ENCODE data around the gene SCIN.

Gene SCIN

DNA sequence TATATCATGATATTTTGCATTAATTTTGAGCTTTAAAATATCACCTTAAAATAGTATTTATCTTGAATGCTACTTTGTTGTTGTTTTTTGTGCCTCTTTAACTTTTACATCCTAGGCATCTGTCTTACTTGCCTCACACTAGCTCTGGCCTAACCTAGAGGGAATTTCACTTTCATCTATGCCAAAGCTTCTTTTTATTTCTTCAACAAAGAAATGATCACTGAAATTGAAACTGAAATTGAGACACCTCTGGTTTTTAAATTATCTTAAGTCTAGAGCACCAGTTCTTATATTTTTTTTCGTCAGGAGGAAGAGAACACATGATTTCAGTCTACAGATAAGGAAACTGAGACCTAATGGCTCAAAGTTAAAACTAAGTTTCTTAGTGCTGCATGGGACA is 3.5 kb upstream of the SCIN start:
- Histone ChIP-seq H3K4me3 (ENCODE audit: low read depth, low read length) (no peak overlapping the region), H3K9me3 (ENCODE audit: control insufficient read depth, insufficient read depth, low read length) (no peaks in the 10 kb centered on the region), H3K27ac (ENCODE audit: low read depth, low read length) (no peak overlapping the region), H3K27me3 (ENCODE audit: control insufficient read depth, insufficient read depth, low read length) (peaks cover 35% of the 10 kb centered on the region), H3K36me3 (ENCODE audit: control insufficient read depth, insufficient read depth, low read length) (no peaks in the 10 kb centered on the region), H3K9ac (ENCODE audit: low read depth, low read length) (no peak overlapping the region), H3K4me1 (ENCODE audit: control insufficient read depth, insufficient read depth, low read length) (peaks cover 17% of the 10 kb centered on the region)

DNA sequence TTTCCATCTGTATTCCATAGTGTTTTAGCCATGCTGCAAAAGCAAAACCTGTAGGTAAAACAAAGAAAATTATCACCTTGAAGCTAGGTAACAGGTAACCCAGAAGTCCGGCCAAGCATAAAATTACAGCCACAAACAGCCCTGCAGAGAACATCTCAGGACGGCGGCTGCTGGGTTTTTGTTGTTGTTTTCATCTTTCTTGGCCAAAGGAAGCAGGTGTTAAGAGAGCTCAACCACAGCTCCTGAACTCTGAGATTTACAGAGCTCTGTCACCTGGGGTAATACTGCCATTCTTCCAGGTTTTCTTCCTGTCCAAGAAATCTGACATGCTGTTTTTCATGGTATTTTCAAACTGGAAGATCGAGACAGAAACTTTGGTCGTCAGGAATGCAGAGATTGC is 847 bp upstream of the SCIN start:
- no peak overlapping the region for H3K9ac ChIP-seq (ENCODE audit: low read depth, low read length)
- peak overlapping the region; percentile 52; the same call in 1 of the 2 replicates for H3K4me3 ChIP-seq (ENCODE audit: low read depth, low read length)
- no peak overlapping the region for H3K27ac ChIP-seq (ENCODE audit: low read depth, low read length)
- H3K36me3 ChIP-seq (ENCODE audit: control insufficient read depth, insufficient read depth, low read length), result no peaks in the 10 kb centered on the region
- peaks cover 16% of the 10 kb centered on the region for H3K4me1 ChIP-seq (ENCODE audit: control insufficient read depth, insufficient read depth, low read length)
- peaks cover 52% of the 10 kb centered on the region for H3K27me3 ChIP-seq (ENCODE audit: control insufficient read depth, insufficient read depth, low read length)
- H3K9me3 ChIP-seq (ENCODE audit: control insufficient read depth, insufficient read depth, low read length), result no peaks in the 10 kb centered on the region

DNA sequence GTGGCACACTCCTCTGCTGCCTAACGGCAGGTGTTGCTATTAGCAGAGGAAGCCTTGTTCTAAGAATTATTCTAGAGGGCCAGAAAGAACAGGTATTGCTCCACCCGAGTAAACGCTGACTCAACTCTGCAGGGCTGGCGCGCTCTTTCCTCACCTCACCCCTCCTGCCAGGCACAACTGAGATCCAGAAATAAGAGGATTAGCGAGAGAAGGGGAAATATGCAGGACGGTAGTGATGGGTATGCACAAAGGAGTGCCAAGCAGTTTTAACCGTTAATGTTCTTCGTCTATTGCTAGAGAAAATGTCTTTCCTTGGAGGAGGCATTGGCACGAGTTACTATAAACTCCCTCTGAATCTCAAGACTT is 369 bp upstream of the SCIN start:
- peaks cover 14% of the 10 kb centered on the region; the same call in 1 of the 2 replicates for H3K4me1 ChIP-seq (ENCODE audit: control insufficient read depth, insufficient read depth, low read length)
- H3K36me3 ChIP-seq (ENCODE audit: control insufficient read depth, insufficient read depth, low read length), result no peaks in the 10 kb centered on the region
- H3K9ac ChIP-seq (ENCODE audit: low read depth, low read length), result no peak overlapping the region
- H3K4me3 ChIP-seq (ENCODE audit: low read depth, low read length), result peak overlapping the region; percentile 52
- no peak overlapping the region for H3K27ac ChIP-seq (ENCODE audit: low read depth, low read length)
- peaks cover 52% of the 10 kb centered on the region for H3K27me3 ChIP-seq (ENCODE audit: control insufficient read depth, insufficient read depth, low read length)
- no peaks in the 10 kb centered on the region for H3K9me3 ChIP-seq (ENCODE audit: control insufficient read depth, insufficient read depth, low read length)

DNA sequence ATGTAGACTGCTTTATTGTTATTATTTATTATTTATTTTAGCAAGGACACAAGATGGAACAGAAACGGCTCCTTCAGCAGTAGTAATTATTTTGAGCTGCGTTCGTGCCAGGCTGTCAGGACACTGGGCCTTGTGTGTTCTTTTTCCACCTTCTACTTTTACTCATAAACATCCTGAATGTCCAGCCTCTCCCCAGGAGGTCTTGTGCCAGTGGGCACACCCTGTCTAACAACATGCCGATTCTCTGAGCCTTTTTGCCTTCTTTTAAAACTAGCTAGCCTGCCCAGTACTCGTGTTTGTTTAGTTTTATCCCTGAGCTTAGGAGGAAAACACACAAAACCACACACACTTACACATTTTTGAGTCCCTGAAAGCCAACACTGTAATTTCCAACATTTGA is 1.2 kb downstream of the SCIN start:
- Histone ChIP-seq H3K9ac (ENCODE audit: low read depth, low read length) (no peak overlapping the region), H3K9me3 (ENCODE audit: control insufficient read depth, insufficient read depth, low read length) (no peaks in the 10 kb centered on the region), H3K27ac (ENCODE audit: low read depth, low read length) (no peak overlapping the region), H3K27me3 (ENCODE audit: control insufficient read depth, insufficient read depth, low read length) (peaks cover 52% of the 10 kb centered on the region), H3K4me1 (ENCODE audit: control insufficient read depth, insufficient read depth, low read length) (peaks cover 14% of the 10 kb centered on the region; the same call in 1 of the 2 replicates), H3K4me3 (ENCODE audit: low read depth, low read length) (no peak overlapping the region), H3K36me3 (ENCODE audit: control insufficient read depth, insufficient read depth, low read length) (no peaks in the 10 kb centered on the region)

DNA sequence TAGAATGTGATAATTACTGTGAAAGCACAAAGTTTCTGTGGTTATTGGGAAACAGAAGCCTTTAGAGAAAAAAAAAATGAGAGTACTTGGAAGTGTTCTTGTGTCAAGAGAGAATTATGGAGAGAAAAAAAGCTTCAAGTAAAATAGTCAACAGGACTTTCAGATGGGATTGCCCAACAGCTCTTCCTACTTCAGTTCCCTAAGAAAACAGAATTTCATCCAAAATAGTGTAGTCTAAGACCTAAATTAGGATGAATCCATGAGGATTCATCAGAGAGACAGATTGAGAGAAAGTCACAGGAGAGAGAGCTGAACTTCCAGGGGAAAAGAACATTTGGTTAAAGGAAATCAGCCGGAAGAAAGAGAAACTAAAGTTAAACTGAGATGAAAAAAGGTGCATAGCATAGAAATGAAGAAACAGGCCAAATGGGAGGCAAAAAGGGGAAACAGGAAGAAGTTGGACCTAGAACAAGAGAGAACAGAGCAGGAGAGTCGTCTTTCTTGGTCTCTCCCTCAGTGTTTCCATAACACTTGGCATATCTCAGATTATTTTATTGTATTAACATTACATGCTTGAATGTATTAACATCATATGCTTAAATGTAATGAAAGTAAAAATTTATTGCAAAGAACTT is 2.5 kb downstream of the SCIN start:
- no peak overlapping the region for H3K9ac ChIP-seq (ENCODE audit: low read depth, low read length)

DNA sequence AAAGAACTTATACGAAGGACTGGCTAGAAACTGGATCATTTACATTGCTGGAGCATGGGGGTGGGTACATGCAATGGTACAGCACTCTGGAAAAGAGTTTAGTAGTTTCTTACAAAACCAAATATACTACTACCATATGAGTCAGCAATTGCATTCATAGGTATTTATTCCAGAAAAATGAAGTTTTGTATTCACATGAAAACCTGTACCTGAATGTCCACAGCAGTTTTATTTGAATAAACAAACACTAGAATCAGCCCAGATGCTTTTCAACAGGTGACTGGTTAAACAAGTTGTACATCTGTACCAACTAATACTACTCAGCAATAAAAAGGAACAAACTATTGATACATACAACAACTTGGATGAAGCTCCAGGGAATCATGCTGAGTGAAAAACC is 3.4 kb downstream of the SCIN start:
- H3K27ac ChIP-seq (ENCODE audit: low read depth, low read length), result no peak overlapping the region
- H3K4me1 ChIP-seq (ENCODE audit: control insufficient read depth, insufficient read depth, low read length), result peaks cover 14% of the 10 kb centered on the region; the same call in 1 of the 2 replicates
- no peak overlapping the region for H3K9ac ChIP-seq (ENCODE audit: low read depth, low read length)
- no peak overlapping the region for H3K4me3 ChIP-seq (ENCODE audit: low read depth, low read length)
- peaks cover 48% of the 10 kb centered on the region for H3K27me3 ChIP-seq (ENCODE audit: control insufficient read depth, insufficient read depth, low read length)
- no peaks in the 10 kb centered on the region for H3K9me3 ChIP-seq (ENCODE audit: control insufficient read depth, insufficient read depth, low read length)
- no peaks in the 10 kb centered on the region for H3K36me3 ChIP-seq (ENCODE audit: control insufficient read depth, insufficient read depth, low read length)

More for the DNA sequence above, 2.5 kb downstream of the SCIN start:
- no peaks in the 10 kb centered on the region for H3K9me3 ChIP-seq (ENCODE audit: control insufficient read depth, insufficient read depth, low read length)
- H3K27me3 ChIP-seq (ENCODE audit: control insufficient read depth, insufficient read depth, low read length), result peaks cover 52% of the 10 kb centered on the region
- no peaks in the 10 kb centered on the region for H3K36me3 ChIP-seq (ENCODE audit: control insufficient read depth, insufficient read depth, low read length)
- H3K4me1 ChIP-seq (ENCODE audit: control insufficient read depth, insufficient read depth, low read length), result peaks cover 14% of the 10 kb centered on the region; the same call in 1 of the 2 replicates
- H3K27ac ChIP-seq (ENCODE audit: low read depth, low read length), result no peak overlapping the region
- no peak overlapping the region for H3K4me3 ChIP-seq (ENCODE audit: low read depth, low read length)

DNA sequence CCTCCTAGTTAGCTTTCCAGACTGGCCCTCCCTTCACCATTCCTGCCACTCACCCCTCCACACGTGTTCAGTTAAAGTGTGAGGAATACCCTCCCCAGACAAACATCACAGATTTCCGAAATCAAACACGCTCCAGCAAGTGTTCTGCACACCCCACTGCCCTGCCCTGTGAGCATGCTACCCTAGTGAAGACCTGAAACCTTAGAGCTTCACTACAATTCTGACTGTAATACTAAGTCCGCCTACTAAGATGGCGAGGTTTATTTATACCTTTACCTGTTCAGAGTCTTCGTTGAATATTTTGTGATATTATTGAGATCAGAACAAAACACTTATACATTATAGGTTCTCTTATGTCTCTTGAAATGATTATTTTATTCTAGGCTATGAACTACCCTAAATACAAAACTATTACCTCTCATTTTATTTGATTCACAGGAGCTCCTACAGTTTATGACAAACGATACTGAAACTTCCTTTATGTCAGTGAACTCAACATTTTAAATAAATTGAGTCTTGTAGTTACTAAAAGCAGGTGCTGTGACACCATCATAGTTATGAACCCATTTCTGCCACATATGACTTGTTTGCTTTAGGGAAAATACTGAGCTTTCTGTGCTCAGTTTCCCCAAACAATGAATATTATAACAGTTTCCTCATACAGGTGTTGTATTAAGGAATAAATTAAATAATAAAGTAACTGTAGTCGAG is 8.6 kb downstream of the SCIN start:
- no peaks in the 10 kb centered on the region for H3K36me3 ChIP-seq (ENCODE audit: control insufficient read depth, insufficient read depth, low read length)
- H3K27ac ChIP-seq (ENCODE audit: low read depth, low read length), result no peak overlapping the region
- no peak overlapping the region for H3K9ac ChIP-seq (ENCODE audit: low read depth, low read length)
- no peaks in the 10 kb centered on the region for H3K4me1 ChIP-seq (ENCODE audit: control insufficient read depth, insufficient read depth, low read length)
- H3K9me3 ChIP-seq (ENCODE audit: control insufficient read depth, insufficient read depth, low read length), result no peaks in the 10 kb centered on the region
- no peaks in the 10 kb centered on the region for H3K27me3 ChIP-seq (ENCODE audit: control insufficient read depth, insufficient read depth, low read length)
- H3K4me3 ChIP-seq (ENCODE audit: low read depth, low read length), result no peak overlapping the region

DNA sequence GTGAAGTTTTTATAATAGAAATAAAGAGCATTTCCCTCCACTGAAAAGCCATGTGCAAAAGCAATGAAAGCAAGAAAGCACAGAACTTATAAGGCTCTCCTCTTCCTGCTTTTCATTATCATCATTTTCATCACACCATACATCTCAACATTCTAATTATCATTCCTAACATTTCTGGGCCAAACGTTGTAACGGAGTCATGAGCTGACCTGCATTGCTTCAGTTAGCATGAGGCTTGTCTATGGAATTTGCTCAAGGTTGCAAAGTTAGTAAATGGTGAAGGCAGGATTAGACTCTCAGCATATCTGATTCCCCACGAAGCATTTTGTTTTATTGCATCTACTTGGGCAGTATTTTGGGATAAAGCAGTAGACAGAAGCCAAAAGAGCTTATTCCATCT is 11.4 kb downstream of the SCIN start:
- Histone ChIP-seq H3K27ac (ENCODE audit: low read depth, low read length) (no peak overlapping the region), H3K4me1 (ENCODE audit: control insufficient read depth, insufficient read depth, low read length) (no peaks in the 10 kb centered on the region), H3K36me3 (ENCODE audit: control insufficient read depth, insufficient read depth, low read length) (no peaks in the 10 kb centered on the region), H3K4me3 (ENCODE audit: low read depth, low read length) (no peak overlapping the region), H3K9ac (ENCODE audit: low read depth, low read length) (no peak overlapping the region), H3K9me3 (ENCODE audit: control insufficient read depth, insufficient read depth, low read length) (no peaks in the 10 kb centered on the region), H3K27me3 (ENCODE audit: control insufficient read depth, insufficient read depth, low read length) (no peaks in the 10 kb centered on the region)

DNA sequence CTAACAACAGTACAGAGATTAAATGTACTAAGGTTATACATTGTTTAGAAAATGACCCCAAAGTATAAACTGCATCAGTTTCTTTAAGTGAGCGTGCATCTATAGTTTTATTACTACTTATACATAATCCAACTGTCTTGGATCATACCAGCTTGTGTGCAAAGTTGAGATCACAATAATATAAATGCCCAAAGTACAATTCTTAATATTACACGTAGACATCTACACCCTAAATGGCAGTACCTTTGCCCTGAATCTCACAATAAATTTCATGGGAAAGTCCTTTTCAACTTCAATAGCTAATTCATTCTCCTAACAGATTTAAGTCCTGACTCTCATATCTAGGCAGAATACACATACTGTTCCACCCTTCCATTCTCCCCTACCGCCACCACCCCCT is 11.8 kb downstream of the SCIN start:
- Histone ChIP-seq H3K36me3 (ENCODE audit: control insufficient read depth, insufficient read depth, low read length) (no peaks in the 10 kb centered on the region), H3K4me3 (ENCODE audit: low read depth, low read length) (no peak overlapping the region), H3K9ac (ENCODE audit: low read depth, low read length) (no peak overlapping the region), H3K4me1 (ENCODE audit: control insufficient read depth, insufficient read depth, low read length) (no peaks in the 10 kb centered on the region), H3K27ac (ENCODE audit: low read depth, low read length) (no peak overlapping the region), H3K9me3 (ENCODE audit: control insufficient read depth, insufficient read depth, low read length) (no peaks in the 10 kb centered on the region), H3K27me3 (ENCODE audit: control insufficient read depth, insufficient read depth, low read length) (no peaks in the 10 kb centered on the region)

DNA sequence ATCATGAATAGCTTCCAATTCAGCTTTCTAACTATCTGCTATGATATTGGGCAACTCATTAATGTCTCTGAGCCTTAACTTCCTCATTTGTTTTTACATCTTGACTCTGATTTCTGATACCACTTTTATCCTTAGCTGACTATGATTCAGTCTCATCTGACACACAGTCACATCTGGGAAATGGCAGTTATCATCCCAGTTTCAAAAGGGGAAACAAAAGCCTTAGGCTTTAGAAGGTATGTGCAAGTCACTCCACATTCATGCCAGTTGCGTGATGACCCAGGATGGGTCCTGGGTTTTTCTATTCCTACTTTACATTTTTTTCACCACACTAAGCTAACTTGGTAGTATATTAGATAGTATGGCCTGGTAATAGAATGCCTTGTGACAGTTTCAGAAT is 12.7 kb downstream of the SCIN start:
- no peak overlapping the region for H3K4me3 ChIP-seq (ENCODE audit: low read depth, low read length)
- no peak overlapping the region for H3K9ac ChIP-seq (ENCODE audit: low read depth, low read length)
- H3K36me3 ChIP-seq (ENCODE audit: control insufficient read depth, insufficient read depth, low read length), result no peaks in the 10 kb centered on the region
- H3K27ac ChIP-seq (ENCODE audit: low read depth, low read length), result no peak overlapping the region
- no peaks in the 10 kb centered on the region for H3K9me3 ChIP-seq (ENCODE audit: control insufficient read depth, insufficient read depth, low read length)
- H3K27me3 ChIP-seq (ENCODE audit: control insufficient read depth, insufficient read depth, low read length), result no peaks in the 10 kb centered on the region
- H3K4me1 ChIP-seq (ENCODE audit: control insufficient read depth, insufficient read depth, low read length), result no peaks in the 10 kb centered on the region

DNA sequence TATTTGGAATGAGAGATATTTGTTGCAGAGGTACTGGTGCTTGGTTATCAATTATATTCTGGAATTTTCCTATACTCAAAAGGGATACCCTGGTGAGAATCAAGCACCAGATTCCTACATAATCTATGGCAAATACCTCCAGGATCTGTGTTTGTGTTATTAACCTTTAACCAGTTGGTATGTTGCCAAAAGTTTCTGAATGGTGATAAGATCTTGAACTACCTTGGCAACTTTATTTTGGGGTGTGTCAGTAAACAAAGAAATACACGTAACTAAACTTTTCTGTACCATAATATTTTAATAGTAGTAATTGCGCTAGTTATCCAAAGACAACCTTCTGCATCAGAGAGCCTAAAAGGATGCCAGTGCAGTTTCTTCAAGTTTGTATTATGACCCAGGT is 13.4 kb downstream of the SCIN start:
- H3K4me3 ChIP-seq (ENCODE audit: low read depth, low read length), result no peak overlapping the region
- H3K27ac ChIP-seq (ENCODE audit: low read depth, low read length), result no peak overlapping the region
- H3K4me1 ChIP-seq (ENCODE audit: control insufficient read depth, insufficient read depth, low read length), result no peaks in the 10 kb centered on the region
- H3K9ac ChIP-seq (ENCODE audit: low read depth, low read length), result no peak overlapping the region
- H3K9me3 ChIP-seq (ENCODE audit: control insufficient read depth, insufficient read depth, low read length), result no peaks in the 10 kb centered on the region
- no peaks in the 10 kb centered on the region for H3K27me3 ChIP-seq (ENCODE audit: control insufficient read depth, insufficient read depth, low read length)
- H3K36me3 ChIP-seq (ENCODE audit: control insufficient read depth, insufficient read depth, low read length), result no peaks in the 10 kb centered on the region
